H9 (cell line): ENCODE measurements around the gene DTX4. TPM values are rescaled to one million over a fixed set of nuclear protein-coding genes. Genes with fewer than 3 reads are reported as not detected.

Experiments
- DNase-seq: peaks from one replicate; pipeline ENCODE4 v3.0.0-alpha.2; 2017
- H2AFZ ChIP-seq: one replicate; pipeline ENCODE4 v1.6.1; 2013; ENCODE audit warnings: mild to moderate bottlenecking, low read length, control low read depth, moderate library complexity
- H2AK5ac ChIP-seq: 2 replicates; pipeline ENCODE4 v1.6.1; 2013; ENCODE audit warnings: low read length, control low read depth, mixed read lengths; ENCODE audit not compliant: insufficient read length
- H2BK120ac ChIP-seq: one replicate; pipeline ENCODE4 v1.6.1; 2013; ENCODE audit warnings: low read depth, mild to moderate bottlenecking, low read length, control low read depth, inconsistent platforms; ENCODE audit not compliant: poor library complexity, severe bottlenecking
- H2BK12ac ChIP-seq: 2 replicates; pipeline ENCODE4 v1.6.1; 2013; ENCODE audit warnings: low read length, control low read depth, mixed read lengths, low read depth; ENCODE audit not compliant: insufficient read length
- H2BK15ac ChIP-seq: 2 replicates; pipeline ENCODE4 v1.6.1; 2013; ENCODE audit warnings: low read depth, low read length, control low read depth
- H2BK20ac ChIP-seq: one replicate; pipeline ENCODE4 v1.6.1; 2013; ENCODE audit warnings: low read depth, mild to moderate bottlenecking, low read length, control low read depth, inconsistent platforms; ENCODE audit not compliant: poor library complexity, severe bottlenecking
- H2BK5ac ChIP-seq: 2 replicates; pipeline ENCODE4 v1.6.1; 2013; ENCODE audit warnings: low read length, control low read depth, mixed read lengths; ENCODE audit not compliant: insufficient read length
- H3K14ac ChIP-seq: 2 replicates; pipeline ENCODE4 v1.6.1; 2013; ENCODE audit warnings: low read length, control low read depth; ENCODE audit not compliant: insufficient read depth
- H3K18ac ChIP-seq: 2 replicates; pipeline ENCODE4 v1.6.1; 2013; ENCODE audit warnings: low read depth, mild to moderate bottlenecking, mixed read lengths, low read length, control low read depth; ENCODE audit not compliant: insufficient read length
- H3K23ac ChIP-seq: 2 replicates; pipeline ENCODE4 v1.6.1; 2013; ENCODE audit warnings: low read length, control low read depth, mixed read lengths, low read depth; ENCODE audit not compliant: insufficient read length
- H3K23me2 ChIP-seq: 2 replicates; pipeline ENCODE4 v1.6.1; 2013; ENCODE audit warnings: low read depth, mild to moderate bottlenecking, mixed read lengths, low read length, control low read depth; ENCODE audit not compliant: insufficient read length, poor library complexity, severe bottlenecking
- H3K27ac ChIP-seq: 2 replicates; pipeline ENCODE4 v1.5.1; 2013; ENCODE audit warnings: low read length, control low read depth, mixed read lengths, low read depth; ENCODE audit not compliant: insufficient read length
- H3K27me3 ChIP-seq: 2 replicates; pipeline ENCODE4 v1.6.1; 2013; ENCODE audit warnings: low read length, control low read depth, inconsistent platforms; ENCODE audit not compliant: insufficient read depth
- H3K4ac ChIP-seq: 2 replicates; pipeline ENCODE4 v1.6.1; 2013; ENCODE audit warnings: low read depth, mild to moderate bottlenecking, control low read depth, inconsistent platforms, low read length, moderate library complexity
- H3K4me1 ChIP-seq: 2 replicates; pipeline ENCODE4 v1.6.1; 2013; ENCODE audit warnings: low read length, control low read depth, inconsistent platforms; ENCODE audit not compliant: insufficient read depth
- H3K4me2 ChIP-seq: 2 replicates; pipeline ENCODE4 v1.6.1; 2013; ENCODE audit warnings: low read length, control low read depth, mixed read lengths; ENCODE audit not compliant: insufficient read length, insufficient read depth
- H3K56ac ChIP-seq: 2 replicates; pipeline ENCODE4 v1.6.1; 2013; ENCODE audit warnings: low read depth, mild to moderate bottlenecking, mixed read lengths, low read length, control low read depth; ENCODE audit not compliant: insufficient read length
- H3K79me1 ChIP-seq: 2 replicates; pipeline ENCODE4 v1.6.1; 2013; ENCODE audit warnings: low read depth, mild to moderate bottlenecking, moderate library complexity, low read length, control low read depth, inconsistent platforms; ENCODE audit not compliant: insufficient read depth, poor library complexity, severe bottlenecking
- H3K79me2 ChIP-seq: 2 replicates; pipeline ENCODE4 v1.6.1; 2013; ENCODE audit warnings: low read length, control low read depth, inconsistent platforms; ENCODE audit not compliant: insufficient read depth
- H3K9ac ChIP-seq: 2 replicates; pipeline ENCODE4 v1.6.1; 2013; ENCODE audit warnings: low read length, control low read depth, mixed read lengths; ENCODE audit not compliant: insufficient read length; ENCODE audit errors: extremely low read depth
- H3K9me3 ChIP-seq: one replicate; pipeline ENCODE4 v1.6.1; 2013; ENCODE audit warnings: low read depth, low read length, inconsistent platforms; ENCODE audit not compliant: control insufficient read depth
- H3T11ph ChIP-seq: one replicate; pipeline ENCODE4 v1.6.1; 2013; ENCODE audit warnings: mild to moderate bottlenecking, low read length, control low read depth, inconsistent platforms
- H4K20me1 ChIP-seq: one replicate; pipeline ENCODE4 v1.6.1; 2013; ENCODE audit not compliant: control insufficient read depth, insufficient read length, insufficient read depth
- H4K5ac ChIP-seq: 2 replicates; pipeline ENCODE4 v1.6.1; 2013; ENCODE audit warnings: low read depth, mild to moderate bottlenecking, mixed read lengths, low read length, control low read depth; ENCODE audit not compliant: insufficient read length
- H4K8ac ChIP-seq: replicated peaks from 2 replicates; pipeline ENCODE4 v1.6.1; 2013; ENCODE audit warnings: low read length, control low read depth, mixed read lengths, low read depth; ENCODE audit not compliant: insufficient read length
- H4K91ac ChIP-seq: 2 replicates; pipeline ENCODE4 v1.6.1; 2013; ENCODE audit warnings: low read depth, mild to moderate bottlenecking, moderate library complexity, mixed read lengths, low read length, control low read depth; ENCODE audit not compliant: insufficient read length
- H3K27ac Mint-ChIP-seq, 3 experiments: 2 replicates in 2 of 3; 3 replicates in 1 of 3; pipeline ENCODE4 v1.8.0; 2020 to 2021; ENCODE audit warnings: mixed read lengths in 3 of 3, mild to moderate bottlenecking in 1 of 3, moderate library complexity in 1 of 3
- H3K27me3 Mint-ChIP-seq: 2 replicates; pipeline ENCODE4 v1.8.0; 2021; ENCODE audit warnings: low read depth, mild to moderate bottlenecking, moderate library complexity, mixed read lengths
- H3K36me3 Mint-ChIP-seq, 3 experiments: 2 replicates in 2 of 3; 3 replicates in 1 of 3; pipeline ENCODE4 v1.8.0; 2020 to 2021; ENCODE audit warnings: low read depth in 3 of 3, mixed read lengths in 3 of 3; ENCODE audit not compliant: insufficient read depth in 1 of 3
- H3K4me1 Mint-ChIP-seq, 2 experiments: 2 replicates each; pipeline ENCODE4 v1.8.0; 2020; ENCODE audit warnings: mixed read lengths in 2 of 2
- H3K4me3 Mint-ChIP-seq, 2 experiments: 2 replicates in 1 of 2; 3 replicates in 1 of 2; pipeline ENCODE4 v1.8.0; 2020 to 2021; ENCODE audit warnings: mild to moderate bottlenecking in 2 of 2, mixed read lengths in 2 of 2, moderate library complexity in 1 of 2
- H3K9me3 Mint-ChIP-seq, 2 experiments: 2 replicates in 1 of 2; 3 replicates in 1 of 2; pipeline ENCODE4 v1.8.0; 2020; ENCODE audit warnings: mild to moderate bottlenecking in 2 of 2, mixed read lengths in 2 of 2, moderate library complexity in 1 of 2
- CTCF ChIP-seq: fragments of 200-600 bp; sonication (generic); conservative IDR thresholded peaks from 3 replicates; pipeline ENCODE4 v1.8.0; 2021; ENCODE audit warnings: antibody characterized with exemption, mild to moderate bottlenecking
- WGBS: extraction: QIAGEN DNeasy Blood & Tissue Kit; methylation state at CpG from one replicate; pipeline ENCODE4 v1.1.7; 2013; ENCODE audit warnings: missing lambda C conversion rate, low lambda C conversion rate, mixed read lengths; ENCODE audit not compliant: insufficient read length; ENCODE audit errors: extremely low coverage; 5-methylcytosine and 5-hydroxymethylcytosine counted together
- total RNA-seq: library from RNA; stranded (reverse); gene quantifications from 2 replicates; pipeline ENCODE4 v1.2.1, GENCODE V29; 2021

DTX4 gene
- total RNA-seq, 1 experiment from 2014 or later = 13.0 TPM

GRCh38 chr11:59158206-59159068 is 13.5 kb upstream of the DTX4 start:
- Histone ChIP-seq H3K4me1 (no peaks in the 10 kb centered on the region), H3K9me3 (no peaks in the 10 kb centered on the region), H3K23me2 (no peaks in the 10 kb centered on the region), H2BK5ac (no peak overlapping the region), H4K5ac (no peak overlapping the region), H3K14ac (peak overlapping the region; percentile 47; the same call in 1 of the 2 replicates), H2BK20ac (no peak overlapping the region), H2BK120ac (no peak overlapping the region), H4K8ac (no peak overlapping the region), H3K4ac (no peak overlapping the region), H2BK15ac (no peak overlapping the region), H3T11ph (no peak overlapping the region), H3K23ac (no peak overlapping the region), H2BK12ac (no peak overlapping the region), H3K56ac (no peak overlapping the region), H2AFZ (no peak overlapping the region), H3K9ac (no peak overlapping the region), H3K79me2 (no peaks in the 10 kb centered on the region), H4K91ac (no peak overlapping the region), H3K27me3 (no peaks in the 10 kb centered on the region), H3K79me1 (no peaks in the 10 kb centered on the region), H3K18ac (peak overlapping the region; percentile 25), H4K20me1 (no peaks in the 10 kb centered on the region), H3K27ac (no peak overlapping the region), H3K4me2 (no peak overlapping the region), H2AK5ac (no peak overlapping the region)
- no CpG with 5 or more reads among the region's 8 CpGs for WGBS
- peak; percentile 91 for TF ChIP-seq CTCF
- Mint-ChIP-seq H3K27me3 (no peaks in the 10 kb centered on the region; the same call in 1 of the 2 replicates), H3K4me1 (peaks cover 4 to 5% of the 10 kb centered on the region in 2 experiments), H3K9me3 (peaks cover 3 to 4% of the 10 kb centered on the region in 2 experiments; a peak in 3 of 5 replicates), H3K27ac (no peak overlapping the region), H3K36me3 (no peaks in the 10 kb centered on the region; a peak in 1 of 7 replicates), H3K4me3 (no peak overlapping the region)
- peak; percentile 66 for DNase-seq
